ENCODE results near the gene COL9A3.

Gene COL9A3

DNA sequence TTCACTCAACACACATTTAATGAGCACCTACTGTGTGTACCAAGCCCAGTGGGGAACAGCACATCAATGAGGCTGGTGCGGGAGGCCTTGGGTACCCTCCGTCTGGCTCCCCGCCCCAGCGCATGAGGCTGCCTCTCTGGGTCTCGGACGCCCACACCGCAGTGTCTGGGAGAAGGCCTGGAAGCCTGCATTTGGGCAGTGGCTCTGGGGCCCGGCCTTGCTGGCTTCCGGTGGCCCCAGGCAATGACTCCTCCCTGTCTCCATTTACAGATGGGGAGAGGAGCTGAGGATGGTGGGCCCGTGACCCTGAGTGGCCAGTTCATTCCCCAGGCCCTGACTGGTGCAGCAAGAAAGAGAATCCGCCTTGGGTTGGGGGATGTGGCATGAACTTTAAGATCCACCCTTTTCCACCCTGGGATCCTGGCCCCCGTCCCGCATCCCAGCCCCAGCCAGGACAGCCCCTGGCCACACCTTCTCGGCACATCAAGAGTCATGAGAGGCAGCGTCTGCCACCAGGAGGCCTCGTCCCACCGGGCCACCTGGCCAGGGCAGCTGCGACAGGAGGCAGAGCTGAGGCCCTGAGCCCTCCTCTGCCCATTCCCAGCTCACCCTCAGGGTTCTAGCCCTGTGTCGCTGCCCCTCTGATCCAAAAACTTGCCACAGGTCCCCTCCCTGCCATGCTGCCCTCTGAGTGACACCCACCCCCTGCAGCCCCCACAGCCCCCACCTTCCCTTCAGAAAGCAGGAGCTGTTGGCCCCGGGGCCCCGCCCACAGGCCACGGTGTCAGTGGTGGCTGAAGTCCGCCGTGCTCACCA is 38.0 kb upstream of the COL9A3 start:
- DNase-seq = no peak

- DNase-seq = no peak
These were observed 37.5 kb upstream of the COL9A3 start for GRCh38 chr20:62779417-62779685.

DNA sequence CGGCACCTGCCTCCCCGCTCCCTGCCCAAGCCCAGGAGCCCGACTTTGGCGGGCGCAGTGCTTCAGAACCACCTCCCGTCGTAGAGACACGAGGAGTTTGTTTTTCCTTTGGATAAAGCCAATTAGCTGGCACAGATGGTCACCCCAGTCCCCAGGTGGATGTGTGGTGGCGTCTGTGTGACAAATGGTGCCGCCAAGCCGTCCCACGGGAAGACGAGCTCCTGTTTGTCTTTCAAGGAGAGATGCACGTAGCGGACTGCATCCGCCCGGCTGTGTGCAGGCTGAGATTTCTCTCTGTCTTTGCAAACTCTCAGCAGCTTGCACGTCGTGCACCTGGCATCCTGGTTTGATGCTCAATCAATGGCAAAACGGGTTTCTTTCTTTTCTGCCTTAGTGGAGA is 36.6 kb upstream of the COL9A3 start:
- no peak for DNase-seq

DNA sequence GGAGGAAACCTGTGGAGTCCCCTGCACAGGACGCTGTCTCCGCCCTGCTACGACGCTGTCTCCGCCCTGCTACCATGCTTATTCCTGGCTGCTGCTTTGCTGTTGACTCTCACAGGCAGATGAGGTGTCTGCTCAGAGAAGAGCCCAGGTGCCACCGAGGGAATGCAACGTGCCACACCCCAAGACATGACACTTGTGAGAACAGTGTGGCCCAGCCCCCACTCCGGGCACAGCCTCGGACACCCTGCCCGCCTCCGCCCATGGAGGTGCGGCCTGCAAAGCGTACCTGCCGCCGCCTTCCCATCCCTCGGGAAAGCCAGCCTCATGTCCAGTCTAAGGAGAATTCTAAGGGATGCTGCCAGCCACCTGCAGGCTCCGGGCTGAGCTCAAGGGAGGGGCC is 36.2 kb upstream of the COL9A3 start:
- no peak for DNase-seq

- DNase-seq = no peak
These were observed 34.5 kb upstream of the COL9A3 start for GRCh38 chr20:62782149-62782892.

DNA sequence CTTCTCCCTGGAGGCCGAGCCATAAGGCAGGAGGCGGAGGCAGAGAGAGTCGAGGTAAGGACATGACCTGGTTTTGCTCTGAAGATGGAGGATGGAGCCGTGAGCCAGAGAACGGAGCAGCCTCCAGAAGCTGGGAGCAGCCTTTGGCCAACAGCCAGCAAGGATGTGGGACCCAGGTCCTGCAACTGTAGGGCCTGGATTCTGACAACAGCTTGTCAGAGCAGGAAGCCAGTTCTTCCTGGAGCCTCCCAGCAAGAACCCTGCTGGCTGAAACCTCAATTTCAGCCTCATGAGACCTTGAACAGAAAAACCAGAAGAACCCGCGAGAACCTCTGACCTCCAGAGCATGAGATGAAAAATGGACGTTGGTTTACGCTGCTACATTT is 34.0 kb upstream of the COL9A3 start:
- DNase-seq = no peak

GRCh38 chr20:62784497-62784896 is 32.4 kb upstream of the COL9A3 start:
- no peak for DNase-seq

DNA sequence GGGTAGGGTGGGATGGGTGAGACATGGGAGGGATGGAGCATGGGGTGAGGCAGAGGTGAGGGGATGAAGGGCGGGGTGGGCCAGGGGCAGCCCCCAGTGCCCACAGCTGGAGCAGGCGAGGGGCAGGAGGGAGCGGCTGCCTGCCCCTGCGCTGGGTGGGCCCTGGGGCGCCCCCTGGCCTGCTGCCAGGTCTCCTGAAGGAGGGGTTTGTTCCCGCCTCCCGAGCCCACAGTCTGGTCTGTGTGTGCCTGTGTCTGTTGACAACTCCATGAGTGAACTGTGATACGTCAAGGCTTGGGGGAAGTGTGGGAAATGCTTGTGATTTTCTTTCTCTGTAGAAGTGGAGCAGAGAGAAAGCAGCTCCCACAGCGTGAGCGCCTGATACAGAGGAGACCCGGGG is 31.5 kb upstream of the COL9A3 start:
- no peak for DNase-seq

GRCh38 chr20:62786157-62786556 is 30.7 kb upstream of the COL9A3 start:
- no peak for DNase-seq

GRCh38 chr20:62787321-62787720 is 29.5 kb upstream of the COL9A3 start:
- no peak for DNase-seq

DNA sequence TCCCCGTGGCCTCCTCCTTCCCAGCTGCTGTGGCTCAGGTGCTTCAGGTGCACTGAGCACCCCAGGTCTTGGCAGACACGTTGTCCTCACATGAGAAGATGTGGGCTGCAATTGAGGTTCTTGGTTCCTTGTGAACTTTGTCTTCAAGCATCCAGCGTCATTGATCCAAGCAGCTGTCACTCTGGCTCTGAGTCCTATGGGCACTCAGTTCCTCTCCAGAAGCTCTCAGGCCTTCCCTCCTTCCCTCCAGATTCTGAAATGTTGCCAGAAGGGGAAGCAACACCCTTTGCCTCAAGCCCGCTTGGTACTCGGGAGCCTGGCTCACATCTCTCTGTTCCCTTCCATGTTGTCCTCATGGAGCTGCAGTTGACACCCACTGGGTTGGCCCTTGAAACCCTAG is 29.0 kb upstream of the COL9A3 start:
- DNase-seq = no peak

- DNase-seq = no peak
These were observed 28.2 kb upstream of the COL9A3 start for GRCh38 chr20:62788607-62789006.

DNA sequence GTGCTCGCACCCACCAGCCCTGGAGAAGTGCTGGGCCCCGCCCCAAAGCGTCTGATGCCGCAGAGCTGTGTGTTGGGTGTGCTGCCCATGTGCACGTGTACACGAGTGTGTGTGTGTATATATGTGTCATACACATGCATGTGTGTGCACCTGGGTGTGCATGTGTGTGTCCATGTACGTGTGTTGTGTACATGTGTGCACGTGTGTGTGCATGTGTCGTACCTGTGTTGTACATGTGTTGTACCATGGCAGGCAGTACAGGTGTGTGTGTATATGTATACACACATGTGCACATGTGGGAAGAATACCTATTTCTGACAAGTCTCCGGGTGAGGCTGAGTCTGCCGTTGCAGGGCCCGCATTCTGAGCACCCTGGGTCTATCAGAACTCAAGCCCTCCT is 26.8 kb upstream of the COL9A3 start:
- no peak for DNase-seq

- DNase-seq = peak; percentile 57
These were observed 25.3 kb upstream of the COL9A3 start for GRCh38 chr20:62791301-62792181.

- DNase-seq = no peak
These were observed 24.5 kb upstream of the COL9A3 start for GRCh38 chr20:62792182-62792939.

DNA sequence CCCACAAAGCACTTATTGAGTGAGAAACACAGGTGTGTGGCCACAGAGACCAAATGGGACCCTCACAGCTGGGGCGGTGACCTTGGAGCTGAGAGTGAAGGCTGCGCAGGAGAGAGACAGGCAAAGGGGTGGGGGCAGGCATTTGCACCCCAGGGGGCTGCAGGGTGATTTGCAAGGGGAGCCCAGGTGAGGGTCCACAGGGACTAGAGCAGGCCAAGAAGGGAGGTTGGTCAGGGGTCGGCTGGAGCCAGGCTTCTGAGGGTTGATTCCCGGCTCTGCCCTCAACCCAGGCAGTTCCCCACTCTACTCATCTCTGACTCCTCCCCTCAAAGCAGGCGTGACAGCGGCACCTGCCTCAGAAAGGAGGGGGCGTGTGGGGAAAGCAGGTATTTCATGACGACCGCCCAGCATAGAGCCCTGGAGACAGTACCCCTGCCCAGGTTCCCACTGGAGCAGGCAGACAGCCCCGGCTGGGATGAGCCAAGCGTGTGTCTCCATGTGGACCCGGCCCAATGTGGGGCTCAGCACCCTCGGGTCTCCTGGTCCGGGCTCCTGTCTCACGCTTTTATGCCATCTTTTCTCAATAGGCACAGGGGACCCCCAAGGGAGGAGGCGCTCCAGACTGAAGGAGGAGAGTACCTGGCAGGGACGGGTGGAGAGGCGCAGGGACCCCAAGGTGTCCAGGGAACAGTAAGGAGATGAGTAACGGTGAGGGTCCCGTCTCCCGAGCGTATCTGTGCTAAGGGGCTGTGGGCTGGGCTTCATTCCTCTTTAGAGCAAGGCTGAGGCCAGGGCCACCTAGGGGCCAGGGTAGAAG is 23.7 kb upstream of the COL9A3 start:
- no peak for DNase-seq

GRCh38 chr20:62793757-62794006 is 23.2 kb upstream of the COL9A3 start:
- DNase-seq = no peak

DNA sequence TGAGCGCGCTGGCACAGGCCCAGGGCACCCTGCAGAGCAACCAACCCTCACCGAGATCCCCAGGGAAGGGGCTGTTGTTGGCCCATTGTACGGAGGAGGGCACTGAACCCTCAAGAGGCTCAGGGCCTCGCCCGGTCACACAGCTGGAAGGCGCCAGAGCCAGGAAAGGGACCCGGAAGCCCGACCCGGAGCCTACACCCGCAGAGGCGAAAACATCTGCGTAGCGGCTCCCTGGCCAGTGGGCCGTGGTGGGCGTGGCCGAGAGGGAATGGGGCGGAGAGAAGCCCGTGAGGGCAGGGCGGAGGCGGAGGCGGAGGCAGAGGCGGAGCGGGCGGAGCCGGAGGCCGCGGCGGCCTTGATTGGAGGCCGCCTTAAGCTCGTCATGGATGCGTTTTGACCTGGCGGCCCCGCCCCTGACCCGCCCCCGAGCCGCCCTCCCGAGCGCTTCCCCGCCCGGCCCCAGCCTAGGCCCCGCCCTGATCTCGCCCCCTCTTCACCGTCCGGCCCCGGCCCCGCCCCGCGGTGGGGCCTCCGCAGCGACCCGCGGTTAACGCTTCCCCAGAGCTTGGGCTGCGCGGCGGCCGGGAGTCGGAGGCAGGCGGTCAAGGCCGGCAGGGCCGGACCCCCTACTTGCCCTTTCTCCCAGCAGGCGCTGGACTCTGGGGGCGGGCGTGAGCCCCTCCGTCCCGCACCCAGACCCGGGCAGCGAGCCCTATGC is 22.7 kb upstream of the COL9A3 start:
- peak; percentile 90 for DNase-seq

DNA sequence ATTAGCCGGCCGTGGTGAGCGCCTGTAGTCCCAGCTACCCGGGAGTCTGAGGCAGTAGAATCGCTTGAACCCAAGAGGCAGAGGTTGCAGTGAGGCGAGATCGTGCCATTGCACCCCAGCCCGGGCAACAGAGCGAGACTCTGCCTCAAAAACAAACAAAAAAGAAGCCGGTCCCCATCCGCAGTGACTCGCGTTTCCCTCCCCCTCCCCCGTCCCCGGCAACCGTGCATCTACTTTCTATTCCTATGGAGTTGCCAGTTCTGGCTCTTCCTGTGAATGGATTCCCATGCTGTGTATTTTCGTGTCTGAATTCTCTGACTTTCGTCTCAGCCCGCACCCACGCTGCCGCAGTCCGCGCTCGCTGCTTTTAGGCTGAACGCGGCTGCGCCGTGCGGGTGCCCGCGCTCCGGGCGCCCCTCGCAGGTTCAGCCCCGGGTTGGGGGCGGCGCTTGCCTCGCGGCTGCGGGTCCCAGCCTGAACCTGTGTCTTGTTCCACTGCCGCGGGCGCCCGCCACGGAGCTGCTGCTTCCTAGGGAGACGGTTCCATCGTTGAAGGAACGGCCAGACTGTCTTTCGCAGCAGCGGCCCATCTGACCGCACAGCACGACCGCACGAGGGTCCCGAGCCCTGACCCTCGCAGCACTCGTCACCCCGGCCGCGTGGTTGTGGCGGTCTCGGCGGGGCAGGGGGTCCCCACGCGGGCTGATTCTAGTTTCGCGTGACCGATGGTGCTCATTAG is 21.7 kb upstream of the COL9A3 start:
- DNase-seq = peak; percentile 63

DNA sequence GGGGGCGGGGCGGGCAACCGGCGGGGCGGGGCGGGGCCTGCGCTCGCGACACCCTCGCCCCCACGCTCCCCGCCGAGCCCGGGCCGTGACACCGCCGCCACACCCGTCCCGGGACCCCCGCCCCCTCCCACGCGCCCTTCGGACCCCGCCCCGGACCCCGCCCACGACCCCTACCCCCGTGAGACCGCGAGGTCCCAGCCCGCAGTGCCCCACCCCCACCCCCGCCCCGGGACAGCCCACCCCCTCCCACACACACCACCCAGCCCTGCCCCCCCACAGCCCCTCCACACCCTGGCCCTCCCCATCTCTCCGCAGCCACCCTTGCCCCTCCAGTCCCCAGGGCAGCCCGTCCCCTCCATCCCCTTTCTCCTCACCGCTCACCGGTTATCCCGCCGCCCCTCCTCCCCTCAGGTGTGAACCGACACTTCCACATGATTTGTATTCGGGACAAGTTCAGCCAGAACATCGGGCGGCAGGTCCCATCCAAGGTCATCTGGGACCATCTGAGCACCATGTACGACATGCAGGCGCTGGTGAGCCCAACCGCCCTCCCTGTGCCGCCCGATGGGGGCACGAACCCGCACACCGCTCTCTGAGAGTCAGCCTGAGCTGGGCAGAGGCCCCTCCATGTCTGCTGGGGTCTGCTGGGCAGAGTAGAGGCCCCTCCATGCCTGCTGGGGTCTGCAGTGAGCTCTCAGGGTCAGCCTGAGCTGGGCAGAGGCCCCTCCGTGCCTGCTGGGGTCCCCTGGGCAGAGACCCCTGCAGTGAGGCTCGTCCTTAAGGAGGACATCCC is 20.0 kb upstream of the COL9A3 start:
- DNase-seq = no peak

All from stimulated activated naive CD4-positive, alpha-beta T cell treated with Interleukin-2 at 50 U/mL for 16 hours (primary cell).